Mucosa of descending colon (tissue), 3 donors: ENCODE measurements around the gene ELOA2. TPM values are rescaled to one million over a fixed set of nuclear protein-coding genes. Genes with fewer than 3 reads are reported as not detected.
A peak's percentile ranks its signal among the peaks of the same experiment; 100 is the strongest.
"Not testable (repeated sequence)": the region's sequence is repeated elsewhere in the genome, so short reads cannot be mapped to it uniquely, and the experiment has no call there.

Source experiments
- ATAC-seq: fragments of 200-7000 bp; cut with Tn5 transposase; one replicate; pipeline ENCODE4 v1.9.1; 2020; ENCODE audit warnings: mild to moderate bottlenecking, moderate library complexity
- DNase-seq, 3 donors: peaks; one replicate each; pipeline ENCODE4 v3.0.0-alpha.2; 2020
- H3K36me3 ChIP-seq: fragments of 200-600 bp; one replicate; pipeline ENCODE4 v1.8.0; 2021; ENCODE audit warnings: low read depth, mild to moderate bottlenecking
- H3K4me1 ChIP-seq: fragments of 200-600 bp; one replicate; pipeline ENCODE4 v1.8.0; 2021; ENCODE audit warnings: low read depth, mild to moderate bottlenecking
- H3K4me3 ChIP-seq: fragments of 200-600 bp; one replicate; pipeline ENCODE4 v1.8.0; 2021; ENCODE audit warnings: mild to moderate bottlenecking
- H3K9me3 ChIP-seq: fragments of 200-600 bp; one replicate; pipeline ENCODE4 v1.8.0; 2021; ENCODE audit warnings: mild to moderate bottlenecking
- intact Hi-C, 2 donors: fragments of 100-400 bp; cut with DNase I in 1 of 2; cut with micrococcal nuclease in 1 of 2; formaldehyde crosslinking; loops; one replicate each; pipeline versions ENCODE4 v1.11.0 to v1.11.1; 2022; cut with DNase I, micrococcal nuclease
- total RNA-seq, 3 donors: library from RNA; stranded (reverse); fragmentation: NEBNext Ultra II Directional in 2 of 3; extraction: Animal tissue kit (Norgen Biotek cat#: 25700) in 2 of 3; gene quantifications; one replicate each; pipeline versions ENCODE4 v1.2.1 to v1.2.4, GENCODE V29; 2021 to 2023
- donor health status: DM: no; HTN: no; CAD: no; lungs with moderate emphysema.
- donor health status: DM: no; HTN: no; CAD: no.
- donor health status: DM: no; HTN: yes; CAD: no.

Gene ELOA2
- total RNA-seq, 3 donors from 2014 or later = not detected

DNA sequence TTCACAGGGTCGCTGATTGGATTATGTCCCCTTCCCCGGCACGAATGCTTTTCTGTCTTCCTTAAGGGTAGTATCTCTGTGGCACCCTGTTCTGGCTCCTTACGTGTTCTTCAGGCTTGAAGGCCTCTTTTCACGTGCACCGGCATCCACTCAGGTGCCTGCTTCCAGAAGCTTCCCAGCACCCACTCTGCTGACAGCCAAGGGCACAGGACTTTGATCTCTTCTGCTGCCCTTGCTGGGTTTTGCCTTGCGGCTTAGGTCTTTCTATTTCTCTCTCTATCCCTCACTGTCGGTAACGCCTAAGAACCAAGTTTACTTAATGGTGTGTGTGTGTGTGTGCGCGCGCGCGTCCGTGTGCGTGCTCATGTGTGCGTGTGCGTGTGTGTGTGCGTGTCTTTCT, 14.7 kb downstream of the ELOA2 start:
- H3K36me3 ChIP-seq, H3K4me3 ChIP-seq, H3K4me1 ChIP-seq, intact Hi-C loops, H3K9me3 ChIP-seq, DNase-seq: not testable (repeated sequence)
- ATAC-seq = peak; percentile 10

DNA sequence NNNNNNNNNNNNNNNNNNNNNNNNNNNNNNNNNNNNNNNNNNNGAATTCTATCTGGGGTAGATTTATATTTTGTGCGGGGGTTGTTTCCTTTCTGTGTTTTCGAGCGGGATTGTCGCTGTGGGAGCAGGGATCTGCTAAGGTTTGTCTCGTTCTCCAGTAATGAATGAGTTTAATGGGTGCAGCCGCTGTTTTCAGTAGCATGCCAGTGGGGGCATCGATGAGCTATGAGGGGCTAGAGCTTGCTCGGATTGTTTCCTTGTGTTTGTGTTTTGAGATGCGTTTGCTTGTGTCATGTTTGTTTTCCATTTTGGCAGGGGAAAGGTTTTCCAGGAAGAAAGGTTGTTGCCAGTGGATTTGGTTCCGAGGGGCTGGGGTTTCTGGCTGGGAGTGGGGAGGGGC, 15.6 kb downstream of the ELOA2 start:
- H3K9me3 ChIP-seq, H3K36me3 ChIP-seq, H3K4me1 ChIP-seq, DNase-seq, H3K4me3 ChIP-seq, ATAC-seq, intact Hi-C loops: not testable (repeated sequence)

Other genes with a start within 250 kb of the ELOA2 start
- 10 to 100 TPM; 31.2 to 56.7 (median 33.5) TPM for gene PIAS2, start 118.1 kb downstream of the ELOA2 start, total RNA-seq
- 1 to 10 TPM; 3.1 to 7.0 (median 5.7) TPM for gene KATNAL2, start 118.0 kb downstream of the ELOA2 start, total RNA-seq
- gene HDHD2, start 114.9 kb upstream of the ELOA2 start, total RNA-seq = 10 to 100 TPM; 33.8 to 45.7 (median 37.1) TPM
- 10 to 100 TPM in 1 of 3 donors, 1 to 10 TPM in 2; 9.4 to 10.6 (median 9.7) TPM for gene IER3IP1, start 140.7 kb upstream of the ELOA2 start, total RNA-seq
- gene SKOR2, start 216.0 kb upstream of the ELOA2 start, total RNA-seq = not detected